NCI-H526 (cell line): Measurements from ENCODE around the gene EPHB2.

Experiments
- DNase-seq, 2 experiments: peaks; one replicate each; lab custom pipeline; 2025; lab: John Stamatoyannopoulos, UW

EPHB2 gene

DNA sequence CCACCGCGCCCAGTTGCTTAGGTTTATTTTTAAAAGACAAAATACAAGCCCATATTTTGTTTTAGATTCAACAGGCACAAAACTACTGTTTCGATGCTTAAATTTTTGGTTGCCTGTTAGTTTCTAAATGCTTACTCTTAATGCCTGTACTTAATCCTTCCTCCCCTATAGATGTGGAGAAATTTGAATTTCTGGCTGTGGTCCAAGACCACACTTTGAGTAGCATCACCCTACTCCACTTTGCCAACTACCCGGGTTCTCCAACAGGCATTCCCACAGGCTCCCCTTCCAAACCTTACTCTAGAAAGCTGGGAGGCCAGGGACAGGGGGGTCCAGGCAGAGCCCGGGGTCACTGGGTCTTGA is 242.0 kb downstream of the EPHB2 start:
- no peak for DNase-seq

DNA sequence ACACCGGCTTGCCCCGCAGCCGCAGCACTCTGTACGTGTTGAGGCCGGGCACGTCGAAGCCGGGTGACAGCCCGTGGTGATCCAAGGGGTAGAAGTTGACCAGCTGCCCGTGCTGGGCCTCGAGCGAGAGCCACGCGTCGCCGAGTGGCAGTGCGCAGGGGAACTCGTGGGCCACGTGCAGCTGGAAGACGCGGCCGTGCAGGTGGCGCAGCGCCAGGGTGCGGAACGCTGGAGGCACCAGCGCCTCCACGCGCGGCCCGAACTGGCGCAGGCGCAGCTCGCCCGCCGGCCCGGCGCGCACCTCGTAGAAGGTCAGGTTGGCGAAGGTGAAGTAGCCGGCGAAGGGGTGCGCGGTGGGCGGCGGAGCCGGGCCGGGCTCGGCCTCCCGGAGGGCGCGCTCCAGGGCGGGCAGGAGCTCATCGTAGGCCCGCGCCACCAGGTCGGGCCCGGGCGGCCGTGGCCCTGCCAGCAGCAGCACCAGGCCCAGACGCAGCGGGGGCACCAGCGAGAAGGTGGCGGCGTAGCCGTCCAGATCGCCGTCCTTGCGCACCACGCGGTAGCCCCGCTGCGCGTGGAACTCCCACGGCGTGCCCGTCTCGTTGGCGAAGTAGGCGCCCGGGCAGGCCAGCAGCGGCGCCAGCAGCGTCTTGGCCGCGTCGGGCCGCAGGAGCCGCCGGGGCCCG is 242.6 kb downstream of the EPHB2 start:
- no peak for DNase-seq

DNA sequence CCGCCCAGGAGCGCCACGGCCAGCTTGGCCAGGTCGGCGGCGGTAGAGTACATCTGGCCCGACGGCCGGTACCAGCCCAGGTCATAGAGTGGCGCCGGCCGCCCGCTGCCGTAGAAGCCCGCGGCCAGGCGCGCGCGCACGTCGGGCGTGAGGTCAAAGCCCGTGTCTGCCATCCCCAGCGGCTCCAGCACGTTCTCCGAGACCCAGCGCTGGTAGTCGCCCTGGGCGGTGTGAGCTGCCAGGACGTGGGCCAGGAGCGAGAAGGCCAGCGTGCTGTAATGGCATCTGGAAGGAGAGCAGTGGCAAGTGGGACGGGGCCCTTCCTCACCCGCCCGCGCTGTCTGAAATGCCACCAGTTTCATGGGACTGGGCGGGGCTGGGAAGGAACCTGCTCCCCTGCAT is 243.1 kb downstream of the EPHB2 start:
- no peak for DNase-seq

DNA sequence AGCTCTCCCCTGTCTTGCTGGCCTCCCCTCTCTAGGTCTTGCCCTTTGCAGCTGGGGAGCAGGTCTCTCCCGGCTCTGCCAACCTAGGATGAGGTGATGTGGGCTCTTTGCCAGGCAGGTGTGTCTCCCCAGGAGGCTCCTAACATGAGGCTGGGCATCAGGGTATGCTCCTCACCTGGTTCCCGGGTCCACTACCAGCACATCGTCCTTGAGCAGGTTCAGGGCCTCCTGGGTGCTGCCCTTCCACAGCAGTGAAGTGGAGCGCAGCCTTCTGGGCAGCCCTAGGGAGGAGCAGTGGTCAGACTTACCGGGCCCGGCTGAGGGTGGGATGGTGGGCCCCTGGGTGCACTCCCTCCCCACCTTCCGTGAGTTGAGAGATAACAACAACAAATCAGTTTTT is 244.5 kb downstream of the EPHB2 start:
- no peak for DNase-seq

DNA sequence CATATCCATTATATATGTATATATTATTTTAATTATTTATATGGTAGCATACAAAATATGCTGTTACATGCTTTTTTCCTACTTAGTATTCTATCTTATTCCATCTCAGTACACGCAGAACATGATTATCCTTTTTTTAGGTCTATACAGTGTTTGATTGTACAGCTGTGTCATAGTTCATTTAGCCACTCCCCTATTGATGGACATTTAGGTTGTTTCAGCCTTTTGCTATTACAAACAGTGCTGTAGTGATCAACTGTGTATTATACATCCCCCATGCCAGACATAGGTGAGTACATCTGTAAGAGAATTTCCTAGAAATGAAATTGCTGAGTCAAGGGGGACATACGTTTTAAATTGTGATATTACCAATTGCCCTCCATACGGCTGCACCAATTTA is 246.4 kb downstream of the EPHB2 start:
- DNase-seq, result no peak

DNA sequence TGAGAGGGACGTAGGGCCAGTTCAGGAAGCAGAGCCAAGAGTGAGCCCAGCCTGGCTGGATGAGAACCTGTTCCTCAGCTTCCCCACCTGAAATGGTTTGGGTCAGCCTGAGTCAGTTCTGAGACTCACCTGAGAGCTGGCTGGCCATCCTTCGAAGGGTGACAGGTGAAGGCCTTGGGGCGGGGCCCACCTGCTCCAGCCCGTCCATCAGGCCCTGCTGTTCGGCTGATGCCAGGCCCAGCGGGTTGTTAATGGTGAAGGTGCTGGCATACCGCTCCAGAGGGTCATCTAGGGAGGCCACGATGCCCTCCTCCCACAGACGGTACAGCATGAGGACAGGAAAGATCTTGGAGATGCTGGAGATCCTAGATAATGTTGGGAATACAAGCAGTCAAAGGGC is 247.9 kb downstream of the EPHB2 start:
- no peak for DNase-seq

DNA sequence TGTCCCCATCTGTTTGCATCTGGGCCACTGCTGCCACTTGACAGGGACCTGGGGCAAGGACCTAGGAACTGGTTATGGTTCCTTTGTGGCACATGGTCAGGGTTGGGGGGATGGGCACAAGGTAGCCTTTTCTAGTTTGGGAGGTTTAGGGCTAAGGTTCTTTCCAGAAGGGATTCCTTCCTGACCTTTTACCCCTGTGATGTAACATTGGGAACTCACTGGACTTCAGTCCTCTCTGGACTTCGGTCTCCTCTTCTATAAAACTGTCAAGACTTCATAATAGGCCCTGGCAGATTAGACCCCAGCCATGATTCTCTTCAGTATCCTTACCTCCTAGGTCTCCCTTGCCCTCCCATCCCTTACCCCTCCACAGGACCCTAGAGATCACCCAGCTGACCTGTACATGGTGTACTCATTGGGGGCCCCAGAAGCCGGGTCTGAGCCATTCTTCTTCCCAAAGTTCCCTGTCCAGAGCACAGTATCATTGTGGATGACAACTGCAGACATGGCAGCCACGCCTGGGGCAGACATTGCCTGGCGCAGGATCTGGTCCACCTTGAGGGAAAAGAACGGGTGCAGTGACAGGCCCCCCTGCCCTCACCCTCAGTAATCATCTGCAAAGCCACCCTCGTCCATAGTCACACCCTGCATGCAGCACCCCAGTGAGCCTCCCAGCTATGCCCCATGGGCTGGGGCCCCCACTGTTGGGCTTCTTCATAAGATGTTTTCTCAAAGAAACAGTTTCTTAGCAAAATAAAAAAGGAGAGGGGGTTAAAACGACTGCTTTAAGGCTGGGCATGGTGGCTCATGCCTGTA is 249.1 kb downstream of the EPHB2 start:
- no peak for DNase-seq

DNA sequence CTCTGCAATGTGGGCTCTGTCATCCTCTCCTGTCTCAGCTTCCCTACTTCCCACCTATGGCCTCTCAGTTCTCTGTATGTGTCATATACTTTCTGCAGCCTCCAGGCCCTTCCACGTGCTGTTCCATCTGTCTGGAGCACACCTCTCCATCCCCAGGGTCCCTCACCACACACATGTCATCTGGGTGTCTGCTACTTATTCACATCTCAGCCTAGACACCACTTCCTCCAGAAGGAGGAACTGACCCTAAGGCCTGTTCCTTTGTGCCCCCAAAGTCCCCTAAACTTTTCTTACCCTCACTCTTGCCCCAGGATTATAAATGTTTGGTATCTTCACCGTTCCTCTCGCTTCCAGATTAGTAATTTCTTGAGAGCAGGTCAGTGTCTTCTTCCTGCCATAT is 251.9 kb downstream of the EPHB2 start:
- DNase-seq, result no peak

DNA sequence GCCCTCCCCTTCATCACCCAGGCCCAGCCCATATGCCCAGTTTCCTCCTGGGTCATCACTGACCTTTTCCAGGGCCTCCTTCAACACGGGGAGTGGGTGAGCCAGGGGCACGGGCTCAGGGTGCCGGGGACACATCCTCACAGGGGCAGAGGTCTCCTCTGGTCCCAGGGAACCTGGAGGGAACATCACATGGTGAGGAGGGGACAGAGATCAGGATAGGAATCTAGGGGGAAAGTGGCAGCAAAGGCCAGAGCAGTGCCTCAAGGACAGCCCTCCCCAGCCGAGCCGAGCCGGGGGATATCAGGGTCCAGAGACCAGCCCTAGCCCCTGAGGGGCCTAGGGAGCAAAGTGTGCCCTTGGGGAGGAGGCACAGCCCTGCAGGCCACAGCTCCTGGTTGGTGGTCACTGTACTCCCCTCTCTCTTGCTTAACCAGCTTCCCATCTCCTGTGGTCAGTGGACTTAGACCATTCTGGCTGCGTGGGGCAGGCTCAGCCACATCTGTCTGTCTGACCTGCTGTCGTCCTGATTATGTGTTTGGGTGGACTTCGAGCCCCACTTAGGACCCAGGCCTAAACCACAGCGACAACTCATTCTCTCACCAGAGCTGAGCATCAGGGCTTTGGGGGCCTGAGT is 252.5 kb downstream of the EPHB2 start:
- DNase-seq, result no peak

DNA sequence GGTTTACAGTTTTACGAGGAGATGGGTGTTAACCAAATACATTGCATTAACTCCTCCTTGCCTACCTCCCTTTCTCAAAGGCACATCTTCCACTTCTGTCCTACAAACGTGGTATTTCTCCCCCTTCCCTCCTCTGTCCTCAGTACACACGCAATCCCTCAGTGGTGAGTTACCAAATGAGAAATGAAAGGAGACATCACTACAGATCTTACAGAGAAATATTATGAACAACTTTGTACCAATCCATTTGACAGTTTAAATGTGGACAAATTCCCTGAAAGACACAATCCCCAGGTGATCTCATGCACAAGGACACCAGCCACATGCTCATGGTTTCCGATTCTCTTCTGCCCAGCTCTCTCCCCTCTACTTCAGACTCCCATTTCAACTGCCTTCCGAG is 255.7 kb downstream of the EPHB2 start:
- no peak for DNase-seq

DNA sequence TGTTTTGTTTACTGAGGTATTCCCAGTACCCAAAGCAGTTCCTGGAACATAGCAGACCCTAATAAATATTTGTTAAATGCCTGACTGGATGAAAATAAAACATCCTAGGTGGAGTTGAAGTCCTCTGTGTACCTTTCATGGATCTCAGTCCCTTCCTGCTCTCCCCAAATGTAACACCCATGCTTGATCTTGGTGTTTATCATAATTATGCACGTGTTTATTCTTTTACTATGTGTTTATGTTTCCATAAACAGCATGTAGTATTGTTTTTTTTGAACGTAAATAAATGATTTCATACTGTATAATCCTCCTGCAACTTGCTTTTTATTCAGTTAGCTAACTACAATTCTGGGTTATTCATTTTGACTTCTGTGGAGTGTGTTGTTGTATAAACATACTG is 257.2 kb downstream of the EPHB2 start:
- DNase-seq, result no peak

DNA sequence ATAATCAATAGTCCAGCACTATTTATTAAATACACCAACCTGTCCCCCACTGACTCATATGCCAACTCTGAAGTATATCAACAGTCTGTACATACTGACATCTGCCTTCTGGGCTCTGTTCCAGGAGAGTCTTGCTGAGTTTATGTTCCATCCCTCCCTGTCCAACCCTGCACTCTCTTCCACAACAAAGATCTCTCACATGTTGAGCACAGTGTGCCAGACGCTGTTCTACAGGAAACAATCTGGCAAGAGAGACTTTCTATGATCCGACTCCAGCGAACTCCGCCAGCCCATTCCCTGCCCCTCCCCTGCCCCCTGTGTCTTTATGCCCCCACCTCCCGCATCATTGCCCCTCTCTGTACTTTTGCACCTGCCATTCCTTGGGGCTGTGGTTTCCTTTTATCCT is 258.7 kb downstream of the EPHB2 start:
- no peak for DNase-seq

DNA sequence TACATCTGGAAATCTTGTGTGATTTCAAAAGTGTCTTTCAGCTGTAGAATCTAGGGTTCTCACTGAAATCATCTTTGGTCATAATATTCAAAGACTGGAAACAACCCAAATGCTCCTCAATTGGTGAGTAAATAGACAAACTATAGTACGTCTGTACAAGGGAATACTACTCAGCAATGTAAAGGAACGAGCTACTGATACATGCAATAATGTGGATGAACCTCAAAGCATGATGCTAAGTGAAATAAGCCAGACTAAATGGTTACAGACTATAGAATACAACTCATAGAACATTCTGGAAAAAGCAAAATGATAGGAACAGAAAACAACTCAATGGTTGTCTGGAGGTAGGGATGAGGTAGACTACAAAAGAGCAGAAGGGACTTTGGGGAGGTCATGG is 259.5 kb downstream of the EPHB2 start:
- no peak for DNase-seq
